ENCODE measurements around the gene OR8A1. TPM values are rescaled to one million over a fixed set of nuclear protein-coding genes. Genes with fewer than 3 reads are reported as not detected.

OR8A1 gene
- total and polyA plus RNA-seq, 4 donors, result not detected

DNA sequence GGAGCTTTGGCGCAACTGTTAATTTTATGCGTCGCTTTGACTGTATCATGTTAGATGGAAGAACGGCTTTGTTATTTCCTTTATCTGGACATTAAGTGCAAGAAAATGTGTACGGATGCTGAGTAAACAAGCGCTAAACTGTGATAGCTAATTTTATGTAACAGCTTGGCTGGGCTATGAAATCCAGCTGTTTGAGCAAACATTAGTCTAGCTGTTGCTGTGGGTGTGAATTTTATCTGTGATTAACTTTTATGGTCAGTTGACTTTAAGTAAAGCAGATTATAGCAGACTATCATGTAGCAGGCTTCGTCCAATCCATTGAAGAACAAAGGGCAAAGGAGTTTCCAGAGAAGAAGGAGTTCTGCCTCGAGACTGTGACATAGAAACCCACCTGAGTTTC lies 14.0 kb downstream of the OR8A1 start:
- no peak for ATAC-seq (ENCODE audit: low FRiP score)
- Histone ChIP-seq H3K36me3 (ENCODE audit: control insufficient read depth in 1 of 2, insufficient read depth in 2 of 2, low read length in 1 of 2) (no peaks in the 10 kb centered on the region), H3K9me3 (ENCODE audit: control insufficient read depth, low read length) (no peaks in the 10 kb centered on the region), H3K4me1 (ENCODE audit: control insufficient read depth in 1 of 2, insufficient read depth in 2 of 2, low read length in 2 of 2) (no peaks in the 10 kb centered on the region), H3K27me3 (ENCODE audit: control insufficient read depth in 1 of 2, insufficient read depth in 2 of 2, low read length in 1 of 2) (no peaks in the 10 kb centered on the region), H3K27ac (ENCODE audit: low read depth in 1 of 2, low read length in 2 of 2) (no peak overlapping the region), H3K4me3 (ENCODE audit: low read length in 2 of 2) (no peak overlapping the region)
- DNase-seq, result no peak
- WGBS, 2 donors, result 90 to 91% methylated on average over 8 of the region's 8 CpGs
- intact Hi-C loops (cut with DNase I), result loop anchor here in 1 of 2 donors (10.0 kb wide), 2 partner anchors 169 to 509 kb away; no protein-coding TSS in a partner anchor

DNA sequence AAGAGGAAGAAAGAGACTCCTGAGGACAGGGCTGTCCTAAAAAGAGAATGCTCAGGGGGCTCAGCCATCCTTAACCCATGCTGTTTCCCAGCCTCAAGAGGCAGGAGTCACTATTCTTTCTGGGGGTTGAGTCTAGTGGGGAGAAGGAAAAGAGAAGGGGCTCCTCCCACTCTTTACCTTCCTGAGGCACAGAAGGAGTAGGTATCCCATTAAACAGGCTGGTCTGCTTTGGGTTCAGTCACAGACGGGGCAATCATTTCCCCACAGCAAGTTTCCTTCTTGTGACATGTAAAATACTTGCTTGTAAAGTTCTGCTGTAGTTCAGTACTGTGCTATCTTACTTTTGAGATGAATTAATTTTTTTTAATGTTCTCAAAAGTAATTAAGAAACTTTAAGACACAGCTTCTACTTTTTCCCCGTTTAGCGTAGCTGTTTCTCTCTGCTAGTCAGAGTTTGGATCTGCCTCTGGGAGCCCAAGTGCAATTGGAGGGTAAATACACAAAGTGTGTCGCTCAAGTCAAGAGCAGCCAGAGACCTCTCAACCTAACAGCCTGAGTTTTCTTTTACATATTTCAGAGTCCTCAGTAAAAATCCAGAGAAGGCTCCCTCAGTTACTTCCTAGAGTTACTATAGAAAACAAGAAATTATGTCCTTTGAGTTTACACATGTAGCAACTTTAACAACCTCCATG lies 15.0 kb downstream of the OR8A1 start:
- no peaks in the 10 kb centered on the region for H3K27me3 ChIP-seq (ENCODE audit: control insufficient read depth in 1 of 2, insufficient read depth in 2 of 2, low read length in 1 of 2)
- H3K9me3 ChIP-seq (ENCODE audit: control insufficient read depth, low read length), result no peaks in the 10 kb centered on the region
- H3K4me3 ChIP-seq (ENCODE audit: low read length in 2 of 2), result no peak overlapping the region
- H3K36me3 ChIP-seq (ENCODE audit: control insufficient read depth in 1 of 2, insufficient read depth in 2 of 2, low read length in 1 of 2), result no peaks in the 10 kb centered on the region
- no peak overlapping the region for H3K27ac ChIP-seq (ENCODE audit: low read depth in 1 of 2, low read length in 2 of 2)
- H3K4me1 ChIP-seq (ENCODE audit: control insufficient read depth in 1 of 2, insufficient read depth in 2 of 2, low read length in 2 of 2), result no peaks in the 10 kb centered on the region
- WGBS, 2 donors, result 26 to 34% methylated on average over 4 of the region's 4 CpGs
- intact Hi-C loops (cut with DNase I), result loop anchor here (5.0 to 10.0 kb wide), 4 partner anchors 170 to 513 kb away; no protein-coding TSS in a partner anchor
- DNase-seq (no peak), ATAC-seq (ENCODE audit: low FRiP score) (no peak)

- Histone ChIP-seq H3K27ac (ENCODE audit: low read depth in 1 of 2, low read length in 2 of 2) (no peak overlapping the region), H3K9me3 (ENCODE audit: control insufficient read depth, low read length) (no peaks in the 10 kb centered on the region), H3K36me3 (ENCODE audit: control insufficient read depth in 1 of 2, insufficient read depth in 2 of 2, low read length in 1 of 2) (no peaks in the 10 kb centered on the region), H3K4me1 (ENCODE audit: control insufficient read depth in 1 of 2, insufficient read depth in 2 of 2, low read length in 2 of 2) (no peaks in the 10 kb centered on the region), H3K27me3 (ENCODE audit: control insufficient read depth in 1 of 2, insufficient read depth in 2 of 2, low read length in 1 of 2) (no peaks in the 10 kb centered on the region), H3K4me3 (ENCODE audit: low read length in 2 of 2) (no peak overlapping the region)
- ATAC-seq (ENCODE audit: low FRiP score), result no peak
- intact Hi-C loops (cut with DNase I), result loop anchor here (5.0 to 10.0 kb wide), 4 partner anchors 172 to 514 kb away; no protein-coding TSS in a partner anchor
- peak; percentile 65 to 80 for DNase-seq
- 45 to 48% methylated on average over 3 of the region's 3 CpGs for WGBS, 2 donors
Observed at GRCh38 chr11:124586238-124586860, 16.6 kb downstream of the OR8A1 start.

- no peak overlapping the region for H3K4me3 ChIP-seq (ENCODE audit: low read length in 2 of 2)
- no peaks in the 10 kb centered on the region for H3K9me3 ChIP-seq (ENCODE audit: control insufficient read depth, low read length)
- H3K36me3 ChIP-seq (ENCODE audit: control insufficient read depth in 1 of 2, insufficient read depth in 2 of 2, low read length in 1 of 2), result no peaks in the 10 kb centered on the region
- no peak for ATAC-seq (ENCODE audit: low FRiP score)
- no peaks in the 10 kb centered on the region for H3K27me3 ChIP-seq (ENCODE audit: control insufficient read depth in 1 of 2, insufficient read depth in 2 of 2, low read length in 1 of 2)
- 84 to 88% methylated on average over 2 of the region's 2 CpGs for WGBS, 2 donors
- no peak overlapping the region for H3K27ac ChIP-seq (ENCODE audit: low read depth in 1 of 2, low read length in 2 of 2)
- no peaks in the 10 kb centered on the region for H3K4me1 ChIP-seq (ENCODE audit: control insufficient read depth in 1 of 2, insufficient read depth in 2 of 2, low read length in 2 of 2)
- intact Hi-C loops (cut with DNase I), result no loop called here
- no peak for DNase-seq
Observed at GRCh38 chr11:124591430-124591829, 21.6 kb downstream of the OR8A1 start.

GRCh38 chr11:124592627-124593026 lies 22.8 kb downstream of the OR8A1 start:
- no peaks in the 10 kb centered on the region for H3K27me3 ChIP-seq (ENCODE audit: control insufficient read depth in 1 of 2, insufficient read depth in 2 of 2, low read length in 1 of 2)
- H3K9me3 ChIP-seq (ENCODE audit: control insufficient read depth, low read length), result no peaks in the 10 kb centered on the region
- intact Hi-C loops (cut with DNase I), result no loop called here
- no peak for ATAC-seq (ENCODE audit: low FRiP score)
- no peak overlapping the region for H3K27ac ChIP-seq (ENCODE audit: low read depth in 1 of 2, low read length in 2 of 2)
- H3K36me3 ChIP-seq (ENCODE audit: control insufficient read depth in 1 of 2, insufficient read depth in 2 of 2, low read length in 1 of 2), result no peaks in the 10 kb centered on the region
- H3K4me3 ChIP-seq (ENCODE audit: low read length in 2 of 2), result no peak overlapping the region
- DNase-seq, result no peak
- 83 to 87% methylated on average over 6 of the region's 6 CpGs for WGBS, 2 donors
- no peaks in the 10 kb centered on the region for H3K4me1 ChIP-seq (ENCODE audit: control insufficient read depth in 1 of 2, insufficient read depth in 2 of 2, low read length in 2 of 2)

DNA sequence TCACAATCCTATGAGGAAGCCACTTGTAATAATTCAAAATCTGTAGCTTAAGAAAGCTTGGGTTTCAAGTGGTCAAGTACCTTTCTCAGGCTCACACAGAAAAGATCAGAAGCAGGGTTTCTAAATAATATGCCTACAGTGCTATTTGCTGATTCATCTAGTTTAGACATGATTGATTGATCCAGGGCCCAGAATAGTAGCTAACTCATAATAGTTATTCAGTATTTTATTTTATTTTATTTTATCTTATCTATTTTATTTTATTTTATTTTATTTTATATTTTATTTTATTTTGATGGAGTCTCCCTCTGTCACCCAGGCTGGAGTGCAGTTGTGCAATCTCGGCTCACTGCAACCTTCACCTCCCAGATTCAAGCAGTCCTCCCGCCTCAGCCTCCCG lies 25.5 kb downstream of the OR8A1 start:
- 87 to 93% methylated on average over 3 of the region's 3 CpGs for WGBS, 2 donors
- no peaks in the 10 kb centered on the region for H3K9me3 ChIP-seq (ENCODE audit: control insufficient read depth, low read length)
- ATAC-seq (ENCODE audit: low FRiP score) (no peak), DNase-seq (no peak)
- no peaks in the 10 kb centered on the region for H3K27me3 ChIP-seq (ENCODE audit: control insufficient read depth in 1 of 2, insufficient read depth in 2 of 2, low read length in 1 of 2)
- intact Hi-C loops (cut with DNase I), result no loop called here
- no peaks in the 10 kb centered on the region for H3K36me3 ChIP-seq (ENCODE audit: control insufficient read depth in 1 of 2, insufficient read depth in 2 of 2, low read length in 1 of 2)
- no peak overlapping the region for H3K27ac ChIP-seq (ENCODE audit: low read depth in 1 of 2, low read length in 2 of 2)
- no peak overlapping the region for H3K4me3 ChIP-seq (ENCODE audit: low read length in 2 of 2)
- no peaks in the 10 kb centered on the region for H3K4me1 ChIP-seq (ENCODE audit: control insufficient read depth in 1 of 2, insufficient read depth in 2 of 2, low read length in 2 of 2)

- no peak for ATAC-seq (ENCODE audit: low FRiP score)
Observed at GRCh38 chr11:124597626-124598025, 27.8 kb downstream of the OR8A1 start.

GRCh38 chr11:124600621-124601320 lies 31.0 kb downstream of the OR8A1 start:
- intact Hi-C loops (cut with DNase I), result no loop called here

More at GRCh38 chr11:124597626-124598025, 27.8 kb downstream of the OR8A1 start:
- intact Hi-C loops (cut with DNase I), result no loop called here
- no peaks in the 10 kb centered on the region for H3K27me3 ChIP-seq (ENCODE audit: control insufficient read depth in 1 of 2, insufficient read depth in 2 of 2, low read length in 1 of 2)
- no peaks in the 10 kb centered on the region for H3K9me3 ChIP-seq (ENCODE audit: control insufficient read depth, low read length)
- no peak overlapping the region for H3K4me3 ChIP-seq (ENCODE audit: low read length in 2 of 2)
- no peak for DNase-seq
- no peak overlapping the region for H3K27ac ChIP-seq (ENCODE audit: low read depth in 1 of 2, low read length in 2 of 2)
- no peaks in the 10 kb centered on the region for H3K4me1 ChIP-seq (ENCODE audit: control insufficient read depth in 1 of 2, insufficient read depth in 2 of 2, low read length in 2 of 2)
- H3K36me3 ChIP-seq (ENCODE audit: control insufficient read depth in 1 of 2, insufficient read depth in 2 of 2, low read length in 1 of 2), result no peaks in the 10 kb centered on the region

More at GRCh38 chr11:124600621-124601320, 31.0 kb downstream of the OR8A1 start:
- WGBS, 2 donors, result 66 to 70% methylated on average over 5 of the region's 5 CpGs
- no peak for DNase-seq
- no peak for ATAC-seq (ENCODE audit: low FRiP score)
- Histone ChIP-seq H3K27ac (ENCODE audit: low read depth in 1 of 2, low read length in 2 of 2) (no peak overlapping the region), H3K9me3 (ENCODE audit: control insufficient read depth, low read length) (no peaks in the 10 kb centered on the region), H3K36me3 (ENCODE audit: control insufficient read depth in 1 of 2, insufficient read depth in 2 of 2, low read length in 1 of 2) (no peaks in the 10 kb centered on the region), H3K4me3 (ENCODE audit: low read length in 2 of 2) (no peak overlapping the region), H3K27me3 (ENCODE audit: control insufficient read depth in 1 of 2, insufficient read depth in 2 of 2, low read length in 1 of 2) (no peaks in the 10 kb centered on the region), H3K4me1 (ENCODE audit: control insufficient read depth in 1 of 2, insufficient read depth in 2 of 2, low read length in 2 of 2) (no peaks in the 10 kb centered on the region)
